Memory B cell (primary cell): ENCODE measurements around the gene KRT80.

Experiments
- ATAC-seq: fragments of 150-1000 bp; cut with Tn5 transposase; 2 replicates; pipeline ENCODE4 v1.10.0; 2021; ENCODE audit warnings: low read depth, mild to moderate bottlenecking, moderate library complexity
- DNase-seq, 2 donors: peaks; one replicate each; pipeline ENCODE4 v3.0.0; 2022; ENCODE audit warnings: low spot score in 2 of 2
- H3K27ac Mint-ChIP-seq: one replicate; pipeline ENCODE4 v1.8.0; 2022; ENCODE audit warnings: mild to moderate bottlenecking, moderate library complexity, mixed read lengths
- H3K27me3 Mint-ChIP-seq: one replicate; pipeline ENCODE4 v1.8.0; 2022; ENCODE audit warnings: mixed read lengths
- H3K36me3 Mint-ChIP-seq: one replicate; pipeline ENCODE4 v1.8.0; 2022; ENCODE audit warnings: mild to moderate bottlenecking, mixed read lengths
- H3K4me1 Mint-ChIP-seq: one replicate; pipeline ENCODE4 v1.8.0; 2022; ENCODE audit warnings: mixed read lengths
- H3K4me3 Mint-ChIP-seq: one replicate; pipeline ENCODE4 v1.8.0; 2022; ENCODE audit warnings: mild to moderate bottlenecking, moderate library complexity, mixed read lengths
- H3K9me3 Mint-ChIP-seq: one replicate; pipeline ENCODE4 v1.8.0; 2022; ENCODE audit warnings: mixed read lengths

KRT80 gene

DNA sequence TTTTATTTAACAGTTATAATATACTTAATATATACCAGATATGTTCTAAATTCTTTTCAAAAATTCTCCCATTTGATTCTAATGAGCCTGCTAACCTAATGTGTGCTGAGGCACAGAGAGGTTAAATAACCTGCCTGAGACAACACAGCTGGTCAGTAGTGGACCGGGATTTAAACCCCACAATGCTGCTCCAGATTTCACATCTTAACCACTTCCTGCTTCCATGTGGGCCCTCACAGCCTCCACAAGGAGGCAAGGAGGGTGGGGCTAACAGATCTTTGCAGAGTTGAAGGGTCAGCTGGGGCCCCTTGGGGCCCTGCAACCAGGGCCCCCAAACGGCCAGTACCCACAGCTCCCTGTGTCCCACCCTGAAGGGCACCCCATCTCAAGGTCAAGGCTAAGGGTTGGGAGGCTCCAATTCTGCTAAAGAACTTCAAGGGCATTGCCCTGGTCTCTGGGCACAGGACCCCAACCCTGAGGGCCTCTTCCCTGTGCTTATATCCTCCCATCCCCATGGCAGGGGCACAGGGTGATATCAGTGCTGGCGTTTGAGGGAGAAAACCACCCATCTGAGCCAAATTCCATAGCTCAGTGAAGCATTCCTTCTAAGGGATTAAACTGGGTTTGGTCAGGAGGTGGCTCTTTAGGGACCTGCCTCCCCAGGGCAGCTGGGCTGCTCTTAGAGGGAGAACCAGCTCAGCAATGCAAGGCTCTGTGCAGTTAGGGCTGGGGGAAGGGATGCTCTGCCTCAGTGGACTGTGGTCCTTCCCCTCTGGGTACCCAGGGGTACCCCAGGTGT is 2.2 kb downstream of the KRT80 start:
- DNase-seq (no peak), ATAC-seq (no peak)
- H3K36me3 Mint-ChIP-seq = no peaks in the 10 kb centered on the region
- no peaks in the 10 kb centered on the region for H3K4me1 Mint-ChIP-seq
- H3K27ac Mint-ChIP-seq = no peak overlapping the region
- peaks cover 21% of the 10 kb centered on the region for H3K27me3 Mint-ChIP-seq
- H3K9me3 Mint-ChIP-seq = no peaks in the 10 kb centered on the region
- no peak overlapping the region for H3K4me3 Mint-ChIP-seq

DNA sequence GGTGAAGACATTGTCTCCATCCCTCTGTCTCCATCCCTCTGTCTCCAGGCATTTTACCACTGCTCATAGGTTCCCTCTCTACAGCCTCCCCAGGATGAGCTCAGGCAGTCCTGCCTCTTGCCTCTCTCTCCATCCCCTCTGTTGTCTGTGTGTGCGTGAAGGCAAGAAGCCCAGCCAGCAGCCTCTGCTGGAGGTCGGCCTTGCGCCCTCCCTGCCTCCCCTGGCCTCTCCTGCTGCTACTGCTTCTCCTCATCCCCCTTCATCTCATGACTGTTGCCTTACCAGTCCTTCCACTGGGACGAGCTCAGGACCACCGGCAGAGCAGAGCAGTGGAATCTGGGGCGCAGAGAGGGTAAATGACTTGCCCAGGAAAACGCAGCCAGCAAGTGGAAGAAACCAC is 3.2 kb downstream of the KRT80 start:
- Mint-ChIP-seq H3K36me3 (no peaks in the 10 kb centered on the region), H3K27ac (no peak overlapping the region), H3K4me1 (no peaks in the 10 kb centered on the region), H3K4me3 (no peak overlapping the region), H3K9me3 (no peaks in the 10 kb centered on the region), H3K27me3 (peaks cover 16% of the 10 kb centered on the region)
- ATAC-seq (no peak), DNase-seq (no peak)

DNA sequence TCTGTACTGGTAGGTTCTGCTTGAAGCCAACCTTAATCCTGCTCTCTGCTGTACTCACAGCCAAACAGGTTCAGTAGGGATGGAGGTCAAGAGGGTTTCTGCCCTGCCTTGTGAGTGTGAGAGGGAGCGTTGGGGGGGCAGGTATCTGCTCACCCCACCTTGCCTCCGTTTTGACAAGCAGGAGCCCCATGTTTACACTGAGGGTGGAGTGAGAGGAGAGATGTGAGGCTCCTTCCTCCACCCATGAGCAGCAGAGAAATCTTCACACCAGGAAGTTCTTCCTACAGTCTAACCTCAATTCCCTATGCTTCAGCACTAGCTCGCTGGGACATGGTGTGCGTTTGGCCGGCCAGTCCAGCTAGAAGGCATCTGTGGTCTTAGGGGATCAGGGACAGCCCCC is 4.2 kb downstream of the KRT80 start:
- Mint-ChIP-seq H3K4me3 (no peak overlapping the region), H3K9me3 (no peaks in the 10 kb centered on the region), H3K27me3 (peaks cover 15% of the 10 kb centered on the region), H3K36me3 (no peaks in the 10 kb centered on the region), H3K4me1 (no peaks in the 10 kb centered on the region), H3K27ac (no peak overlapping the region)
- DNase-seq = no peak
- ATAC-seq = no peak

DNA sequence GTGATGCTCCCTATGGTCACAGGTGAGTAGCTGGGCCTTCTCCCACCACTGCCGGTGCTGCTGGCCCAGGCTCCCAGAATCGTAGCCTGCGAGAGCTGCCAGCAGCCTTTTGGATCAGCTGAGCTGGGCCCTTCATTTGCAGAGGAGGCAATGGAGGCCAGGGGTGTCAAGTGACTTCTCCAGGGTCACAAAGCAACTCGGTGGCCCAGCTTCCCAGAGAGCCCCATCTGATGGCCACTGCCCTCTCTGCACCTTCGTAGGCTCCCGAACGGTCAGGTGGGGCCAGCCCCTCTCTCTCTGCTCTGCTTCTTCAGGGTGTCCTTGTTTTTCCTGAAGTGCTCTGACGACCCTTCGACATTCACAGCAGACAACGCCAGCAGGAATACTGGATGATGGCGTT is 4.6 kb downstream of the KRT80 start:
- H3K27ac Mint-ChIP-seq = no peak overlapping the region
- no peaks in the 10 kb centered on the region for H3K4me1 Mint-ChIP-seq
- H3K4me3 Mint-ChIP-seq = no peak overlapping the region
- ATAC-seq (no peak), DNase-seq (no peak)
- H3K27me3 Mint-ChIP-seq = peaks cover 12% of the 10 kb centered on the region
- H3K36me3 Mint-ChIP-seq = no peaks in the 10 kb centered on the region
- no peaks in the 10 kb centered on the region for H3K9me3 Mint-ChIP-seq

DNA sequence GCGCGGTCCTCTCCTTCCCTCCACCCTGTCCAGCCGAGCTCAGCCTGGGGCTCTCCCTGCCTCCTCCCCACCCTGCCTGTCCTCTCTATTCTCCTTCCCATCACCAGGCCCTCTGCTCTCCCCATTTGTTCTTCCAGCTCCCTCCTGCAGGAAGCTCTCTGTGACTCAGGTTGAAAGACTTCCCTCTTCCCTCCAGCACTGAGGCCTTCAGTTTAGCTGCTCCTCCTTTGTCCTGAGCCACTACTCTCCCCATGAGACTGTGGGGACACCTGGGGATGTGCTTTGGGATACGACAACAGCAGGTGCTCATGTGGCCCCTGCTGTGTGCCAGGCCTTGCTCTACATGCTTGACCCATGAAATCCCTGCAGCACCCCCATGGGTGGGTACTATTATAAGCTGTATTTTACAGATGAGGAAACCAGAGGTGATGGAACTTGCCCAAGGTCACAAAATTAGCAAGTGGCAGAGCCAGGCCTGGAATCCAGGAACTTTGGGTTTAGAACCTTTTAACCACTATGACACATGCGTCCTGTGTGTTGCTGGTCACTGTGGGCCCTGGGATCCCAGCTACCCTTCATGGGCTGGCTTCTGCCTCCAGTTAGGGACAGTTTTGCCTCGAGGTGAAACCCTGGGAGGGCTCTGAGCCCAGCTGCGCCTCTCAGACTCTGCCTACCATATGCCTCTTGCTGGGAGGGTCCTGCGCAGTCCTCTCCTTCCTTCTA is 5.5 kb downstream of the KRT80 start:
- Mint-ChIP-seq H3K4me1 (no peaks in the 10 kb centered on the region), H3K27ac (no peak overlapping the region), H3K4me3 (no peak overlapping the region), H3K9me3 (no peaks in the 10 kb centered on the region), H3K27me3 (peaks cover 12% of the 10 kb centered on the region), H3K36me3 (no peaks in the 10 kb centered on the region)
- DNase-seq (no peak), ATAC-seq (no peak)

DNA sequence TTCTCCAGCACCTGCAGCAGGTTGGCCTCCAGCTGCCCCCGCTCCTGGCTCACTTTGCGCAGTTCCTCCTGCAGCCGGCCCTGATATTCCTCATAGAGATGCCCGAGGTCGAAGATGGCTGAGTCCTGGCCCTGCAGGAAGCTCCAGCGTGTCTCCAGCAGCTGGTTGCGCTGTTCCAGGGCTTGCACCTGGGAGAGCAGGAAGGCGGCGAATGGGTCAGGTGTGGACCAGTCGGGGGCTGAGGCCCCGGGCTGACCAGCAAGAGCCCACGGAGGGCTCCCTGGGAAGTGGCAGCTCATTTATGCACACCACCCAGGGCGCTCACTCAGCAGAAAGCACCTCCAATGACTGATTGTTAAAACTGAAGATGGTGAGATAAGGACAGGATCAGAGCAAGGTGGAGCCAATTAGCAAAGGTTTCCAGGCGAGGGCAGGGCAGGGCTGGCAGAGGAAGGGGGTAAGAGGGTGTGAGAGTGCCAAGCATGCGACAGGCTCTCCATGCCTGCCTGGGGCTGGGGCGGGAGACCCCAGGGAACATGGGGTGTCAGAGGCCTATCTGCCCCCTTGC is 6.3 kb downstream of the KRT80 start:
- Mint-ChIP-seq H3K27me3 (peaks cover 7% of the 10 kb centered on the region), H3K9me3 (no peaks in the 10 kb centered on the region), H3K4me3 (no peak overlapping the region), H3K4me1 (no peaks in the 10 kb centered on the region), H3K27ac (no peak overlapping the region), H3K36me3 (no peaks in the 10 kb centered on the region)
- ATAC-seq (no peak), DNase-seq (no peak)

DNA sequence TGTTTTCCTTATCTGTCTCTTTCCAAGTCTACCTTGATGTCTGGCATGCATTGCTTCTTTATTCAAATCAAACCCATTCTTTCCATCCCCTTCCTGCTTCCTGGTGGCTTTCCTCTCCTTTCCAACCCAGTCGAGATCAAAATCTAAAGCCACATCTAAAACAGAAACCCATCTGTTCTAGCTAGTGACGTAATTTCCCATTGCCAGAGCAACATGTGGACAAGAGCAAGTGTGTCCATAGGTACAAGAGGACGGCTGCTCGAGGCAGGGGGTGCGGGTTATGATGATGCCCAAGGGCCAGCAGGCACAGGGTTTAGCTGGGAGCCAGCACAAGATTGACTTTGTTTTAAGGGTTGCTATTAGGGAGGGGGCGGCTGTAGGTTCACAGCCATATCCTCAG is 7.0 kb downstream of the KRT80 start:
- Mint-ChIP-seq H3K36me3 (no peaks in the 10 kb centered on the region), H3K27ac (no peak overlapping the region), H3K4me1 (no peaks in the 10 kb centered on the region), H3K4me3 (no peak overlapping the region), H3K9me3 (no peaks in the 10 kb centered on the region), H3K27me3 (peaks cover 8% of the 10 kb centered on the region)
- no peak for ATAC-seq
- no peak for DNase-seq

DNA sequence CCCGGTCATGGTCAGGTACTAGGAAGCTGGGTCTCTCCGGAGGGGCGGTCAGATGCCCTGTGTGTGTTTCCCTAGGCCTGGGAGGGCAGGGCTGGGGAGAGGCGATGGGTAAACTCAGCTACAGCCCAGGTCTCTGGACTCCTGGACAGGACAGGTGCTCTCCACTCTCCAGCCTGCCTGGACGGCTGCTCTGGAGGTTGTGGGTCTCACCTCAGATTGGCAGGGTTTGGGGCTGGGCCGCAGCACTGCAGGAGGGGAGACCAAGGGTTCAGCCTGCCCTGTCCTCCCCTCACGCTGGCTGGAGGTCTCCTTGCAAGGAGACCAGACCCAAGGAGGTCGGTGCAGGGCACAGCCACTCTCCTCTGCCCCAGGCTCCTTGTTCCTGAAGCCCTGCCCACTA is 7.8 kb downstream of the KRT80 start:
- no peak overlapping the region for H3K27ac Mint-ChIP-seq
- H3K4me3 Mint-ChIP-seq = no peak overlapping the region
- no peaks in the 10 kb centered on the region for H3K9me3 Mint-ChIP-seq
- H3K27me3 Mint-ChIP-seq = peaks cover 8% of the 10 kb centered on the region
- ATAC-seq (no peak), DNase-seq (no peak)
- H3K36me3 Mint-ChIP-seq = no peaks in the 10 kb centered on the region
- no peaks in the 10 kb centered on the region for H3K4me1 Mint-ChIP-seq

DNA sequence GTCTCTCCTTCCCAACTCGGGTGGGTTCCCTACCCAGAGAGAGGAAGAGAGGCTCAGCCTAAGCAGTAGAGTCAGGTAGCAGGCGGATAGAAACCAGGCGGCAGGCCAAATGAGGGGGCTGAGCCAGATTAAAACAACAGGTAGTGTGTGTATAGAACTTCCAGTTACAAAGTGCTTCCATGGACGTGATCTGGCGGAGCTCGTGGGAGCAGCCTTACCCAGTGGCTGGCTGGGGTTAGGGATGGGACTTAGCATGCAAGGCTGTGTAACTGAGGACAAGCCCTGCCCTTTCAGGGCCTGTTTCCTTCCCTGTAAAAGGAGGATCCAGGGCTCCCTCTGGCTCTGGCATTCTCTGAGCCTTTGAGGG is 8.3 kb downstream of the KRT80 start:
- H3K4me3 Mint-ChIP-seq = no peak overlapping the region
- H3K27me3 Mint-ChIP-seq = peaks cover 6% of the 10 kb centered on the region
- no peaks in the 10 kb centered on the region for H3K4me1 Mint-ChIP-seq
- no peak overlapping the region for H3K27ac Mint-ChIP-seq
- DNase-seq (no peak), ATAC-seq (no peak)
- H3K36me3 Mint-ChIP-seq = no peaks in the 10 kb centered on the region
- no peaks in the 10 kb centered on the region for H3K9me3 Mint-ChIP-seq

DNA sequence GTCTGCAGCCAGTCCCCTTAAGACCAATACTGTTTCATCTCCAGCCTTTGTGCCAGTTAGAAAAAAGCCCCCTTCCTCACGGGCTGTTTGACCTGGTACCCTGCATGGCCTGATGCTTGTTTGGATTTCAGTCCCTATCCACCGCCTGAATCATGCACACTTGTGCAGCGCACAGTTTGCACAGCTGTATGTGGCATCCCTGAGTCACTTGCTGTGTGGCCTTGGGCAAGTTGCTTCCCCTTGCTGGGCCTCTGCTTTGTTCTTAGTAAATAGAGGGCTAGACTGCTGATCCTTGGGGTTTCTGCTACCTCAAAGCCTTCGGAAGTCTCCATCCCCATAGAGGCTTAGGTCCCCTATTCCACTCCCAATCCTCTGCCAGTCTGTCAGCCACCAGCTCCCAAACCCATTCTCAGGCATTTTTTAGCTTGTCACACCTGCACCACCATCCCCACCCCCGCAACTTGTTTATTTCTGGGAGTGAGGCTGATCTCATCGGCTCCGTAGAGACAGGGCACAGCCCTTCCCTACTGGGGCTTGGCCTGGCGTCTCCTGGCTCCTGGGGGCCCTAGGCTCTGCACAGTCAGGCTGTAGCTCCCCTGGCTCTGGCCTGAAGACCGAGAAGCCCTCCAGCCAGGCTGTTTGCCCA is 8.8 kb downstream of the KRT80 start:
- H3K4me3 Mint-ChIP-seq = no peak overlapping the region
- no peaks in the 10 kb centered on the region for H3K4me1 Mint-ChIP-seq
- H3K27ac Mint-ChIP-seq = no peak overlapping the region
- ATAC-seq (no peak), DNase-seq (no peak)
- H3K27me3 Mint-ChIP-seq = peaks cover 6% of the 10 kb centered on the region
- no peaks in the 10 kb centered on the region for H3K9me3 Mint-ChIP-seq
- H3K36me3 Mint-ChIP-seq = no peaks in the 10 kb centered on the region

DNA sequence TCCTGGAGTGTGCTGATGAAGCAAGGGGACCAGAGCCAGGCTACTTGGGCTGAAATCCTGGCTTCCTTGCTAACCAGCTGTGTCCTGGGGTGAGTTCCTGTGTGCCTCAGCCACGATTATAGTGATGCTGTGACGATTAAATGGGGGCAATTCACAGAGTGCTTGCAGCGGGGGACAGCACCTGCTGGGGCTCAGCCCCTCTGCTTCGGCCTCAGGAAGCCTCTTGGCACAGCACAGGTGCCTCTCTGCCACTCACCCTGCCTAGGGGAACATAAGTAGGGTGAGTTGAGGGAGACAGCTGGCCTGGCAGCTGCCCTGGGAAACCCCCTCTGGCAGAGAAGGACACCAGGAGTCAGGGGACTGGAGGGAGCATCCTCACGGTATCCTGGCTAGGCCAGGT is 9.4 kb downstream of the KRT80 start:
- ATAC-seq = no peak
- no peaks in the 10 kb centered on the region for H3K9me3 Mint-ChIP-seq
- no peak overlapping the region for H3K27ac Mint-ChIP-seq
- H3K36me3 Mint-ChIP-seq = no peaks in the 10 kb centered on the region
- H3K4me3 Mint-ChIP-seq = no peak overlapping the region
- no peaks in the 10 kb centered on the region for H3K4me1 Mint-ChIP-seq
- DNase-seq = no peak
- peaks cover 6% of the 10 kb centered on the region for H3K27me3 Mint-ChIP-seq

DNA sequence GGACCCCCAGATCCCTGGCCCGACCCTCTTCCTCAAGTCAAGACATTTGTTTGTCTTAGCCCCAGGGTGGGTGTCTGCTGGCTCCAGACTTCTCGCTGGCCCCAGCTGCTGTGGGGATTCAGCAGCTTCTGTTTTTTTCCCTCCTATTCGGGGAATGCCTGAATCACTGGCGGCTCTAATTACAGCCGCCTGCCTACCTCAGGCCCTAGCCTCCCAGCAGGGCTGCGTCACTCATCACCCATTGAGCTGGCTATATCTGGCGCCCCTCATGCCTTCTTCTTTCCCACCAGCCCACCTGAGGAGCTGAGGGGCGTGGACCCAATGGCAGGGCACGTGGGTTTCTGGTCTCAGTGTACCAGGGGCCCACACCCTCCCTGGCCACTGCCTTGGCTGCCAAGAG is 10.1 kb downstream of the KRT80 start:
- no peak for DNase-seq
- no peak overlapping the region for H3K4me3 Mint-ChIP-seq
- no peaks in the 10 kb centered on the region for H3K9me3 Mint-ChIP-seq
- no peaks in the 10 kb centered on the region for H3K36me3 Mint-ChIP-seq
- ATAC-seq = no peak
- H3K27me3 Mint-ChIP-seq = peaks cover 5% of the 10 kb centered on the region
- no peak overlapping the region for H3K27ac Mint-ChIP-seq
- H3K4me1 Mint-ChIP-seq = no peaks in the 10 kb centered on the region

DNA sequence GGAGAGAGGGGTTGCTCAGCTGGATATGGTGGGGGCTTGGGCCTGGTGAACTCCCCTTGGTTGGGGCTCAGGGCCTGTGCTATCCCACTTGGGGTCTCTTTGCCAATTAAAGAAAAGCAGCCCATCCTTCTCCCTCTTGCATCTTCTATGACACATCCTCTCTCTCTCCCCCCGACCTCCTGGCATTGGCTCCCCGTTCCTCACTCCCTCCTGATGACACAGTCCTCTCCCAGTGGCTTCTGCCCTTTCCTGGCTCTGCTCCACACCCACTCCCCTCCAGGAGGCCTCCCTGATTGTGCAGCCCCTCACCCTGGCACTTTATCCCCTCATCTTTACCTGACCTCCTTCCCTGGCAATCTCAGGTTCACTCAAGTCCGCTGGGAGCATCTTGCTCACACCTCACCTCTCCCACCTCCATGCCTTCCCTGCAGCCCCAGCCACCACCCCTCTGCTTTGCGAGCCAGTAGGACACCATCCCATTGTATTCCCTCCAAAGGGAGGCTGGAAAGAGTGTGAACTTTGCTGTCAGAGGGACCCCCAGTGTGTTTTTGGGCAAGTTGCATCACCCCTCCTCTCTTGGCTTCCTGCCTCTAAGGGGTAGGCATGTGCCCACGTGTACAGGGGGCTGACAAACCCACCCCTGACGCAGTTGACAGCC is 10.7 kb downstream of the KRT80 start:
- ATAC-seq (no peak), DNase-seq (no peak)
- H3K4me1 Mint-ChIP-seq = no peaks in the 10 kb centered on the region
- no peaks in the 10 kb centered on the region for H3K9me3 Mint-ChIP-seq
- H3K27ac Mint-ChIP-seq = no peak overlapping the region
- peaks cover 4% of the 10 kb centered on the region for H3K27me3 Mint-ChIP-seq
- no peaks in the 10 kb centered on the region for H3K36me3 Mint-ChIP-seq
- H3K4me3 Mint-ChIP-seq = no peak overlapping the region

DNA sequence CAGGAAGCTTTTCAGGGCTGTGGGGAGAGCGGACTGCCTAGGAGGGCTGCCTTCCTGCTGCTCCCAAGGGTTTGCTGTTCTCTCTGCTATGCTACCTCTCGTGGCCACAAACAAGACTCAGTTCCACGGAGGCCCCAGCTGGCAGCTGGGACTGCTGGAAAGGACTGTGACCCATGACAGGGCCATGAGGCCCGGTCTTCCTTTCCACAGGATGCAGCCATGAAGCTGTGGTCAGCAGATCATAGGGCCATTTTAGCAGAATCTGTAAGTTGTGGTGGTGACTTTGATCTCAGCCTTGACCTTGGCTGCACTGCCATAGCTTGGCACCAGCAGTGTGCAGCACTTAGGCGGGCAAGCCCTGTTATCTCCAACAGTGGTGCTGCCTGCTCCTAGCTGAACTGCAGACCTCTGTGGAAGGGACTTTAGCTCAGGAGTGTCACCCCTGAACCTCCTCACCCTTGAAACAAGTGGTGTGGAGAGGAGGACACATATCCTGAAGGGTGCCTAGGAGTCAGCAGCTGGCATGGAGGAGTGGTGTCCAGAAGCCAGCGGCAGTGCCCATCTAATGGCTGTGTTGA is 12.3 kb downstream of the KRT80 start:
- Mint-ChIP-seq H3K4me3 (no peak overlapping the region), H3K27ac (no peak overlapping the region), H3K4me1 (no peaks in the 10 kb centered on the region), H3K27me3 (peaks cover 5% of the 10 kb centered on the region), H3K36me3 (no peaks in the 10 kb centered on the region), H3K9me3 (no peaks in the 10 kb centered on the region)
- DNase-seq = no peak
- no peak for ATAC-seq
